Heart left ventricle (tissue), 16 donors: ENCODE measurements around the gene TMEFF1. TPM values are rescaled to one million over a fixed set of nuclear protein-coding genes. Genes with fewer than 3 reads are reported as not detected.

Experiments used
- ATAC-seq, 4 donors: fragments of 200-7000 bp; cut with Tn5 transposase; one replicate each; pipeline ENCODE4 v1.9.1; 2020 to 2022; ENCODE audit warnings: moderate library complexity in 4 of 4, mild to moderate bottlenecking in 3 of 4, moderate number of reproducible peaks in 1 of 4
- DNase-seq, 5 donors: peaks; one replicate each; pipeline ENCODE4 v3.0.0-alpha.2; 2020
- H3K27ac ChIP-seq, 12 donors: fragments of 200-600 bp; sonication (generic) in 4 of 12; one replicate each; pipeline versions ENCODE4 v1.5.0 to v1.8.0; 2016 to 2022; ENCODE audit warnings: mild to moderate bottlenecking in 2 of 12
- H3K27me3 ChIP-seq, 9 donors: fragments of 200-600 bp; sonication (generic) in 2 of 9; one replicate each; pipeline versions ENCODE4 v1.5.1 to v1.8.0; 2016 to 2022; ENCODE audit warnings: mild to moderate bottlenecking in 3 of 9
- H3K36me3 ChIP-seq, 9 donors: fragments of 200-600 bp; sonication (generic) in 2 of 9; one replicate each; pipeline versions ENCODE4 v1.5.0 to v1.8.0; 2018 to 2022; ENCODE audit warnings: mild to moderate bottlenecking in 2 of 9
- H3K4me1 ChIP-seq, 12 donors: fragments of 200-600 bp; sonication (generic) in 4 of 12; one replicate each; pipeline versions ENCODE4 v1.5.0 to v1.8.0; 2016 to 2022; ENCODE audit warnings: mild to moderate bottlenecking in 3 of 12
- H3K4me3 ChIP-seq, 12 donors: fragments of 200-600 bp; sonication (generic) in 4 of 12; one replicate each; pipeline versions ENCODE4 v1.5.0 to v1.8.0; 2017 to 2022; ENCODE audit warnings: mild to moderate bottlenecking in 9 of 12, moderate library complexity in 4 of 12
- H3K9me3 ChIP-seq, 12 donors: fragments of 200-600 bp; sonication (generic) in 4 of 12; one replicate each; pipeline versions ENCODE4 v1.5.0 to v1.8.0; 2016 to 2022; ENCODE audit warnings: mild to moderate bottlenecking in 1 of 12
- CTCF ChIP-seq, 12 donors: fragments of 200-600 bp; sonication (generic) in 4 of 12; IDR thresholded peaks; one replicate each; pipeline versions ENCODE4 v1.5.0 to v1.8.0; 2018 to 2022; ENCODE audit warnings: antibody characterized with exemption in 12 of 12, mild to moderate bottlenecking in 5 of 12
- POLR2A ChIP-seq, 2 donors: fragments of 450-650 bp; IDR thresholded peaks; one replicate each; pipeline ENCODE4 v1.6.1; 2017; ENCODE audit warnings: antibody characterized with exemption in 2 of 2, mild to moderate bottlenecking in 2 of 2, moderate library complexity in 2 of 2
- WGBS, 4 donors: extraction: QIAGEN DNeasy Blood & Tissue Kit in 2 of 4; methylation state at CpG; one replicate each; pipeline versions ENCODE4 v1.1.5 to v1.1.7; 2013 to 2018; 5-methylcytosine and 5-hydroxymethylcytosine counted together
- intact Hi-C, 10 donors: fragments of 100-400 bp; cut with DNase I; formaldehyde crosslinking; loops; one replicate each; pipeline versions ENCODE4 v1.11.1 to v1.14.2; 2022
- polyA plus RNA-seq, 2 donors: library from polyadenylated mRNA; stranded (reverse); fragments of 200-250 nt; gene quantifications; one replicate each; pipeline ENCODE4 v1.2.3, GENCODE V29; 2013
- total RNA-seq, 9 donors: library from RNA; depleted of rRNA in 2 of 9; stranded (reverse); fragments of >200 nt in 2 of 9; fragmentation: NEBNext Ultra II Directional in 3 of 9; extraction: Animal tissue kit (Norgen Biotek cat#: 25700) in 3 of 9; gene quantifications; one replicate each; pipeline versions ENCODE4 v1.1.0 to v1.2.4, GENCODE V29; 2016 to 2023
- donor health status: ischemic (EF 13 %, LVEDD 7.1; RV severe dilation, severe dysfunction).
- donor health status: healthy with polysubstance abuse.
- donor health status: DM: no; HTN: yes; CAD: no.
- donor health status: DM: no; HTN: no; CAD: no.
- donor health status: ischemic (EF 25% LVEDD 6.9; RV normal size, moderate dysfunction).
- donor health status: ischemic (EF 25% LVEDD 5.7; RV mildly dilated, moderate dysfunction).
- donor health status: healthy.
- donor health status: DM: yes; HTN: yes; CAD: no.
- donor health status: ischemic (EF 35%, LVEDD 5.7; RV mildly dilated, moderate dysfunction).
- donor health status: nonischemic (EF 11% LVEDD 7.7; RV severe dilation, severe dysfunction).
- donor health status: DM: yes; HTN: yes; CAD: no.
- donor health status: PGD.
- donor health status: ischemic (EF 29% LVEDD 5.4; RV normal size, mild dysfunction).
- donor health status: nonischemic (EF 23%, LVEDD 6.1; RV moderate dilation, normal function).

TMEFF1 gene
- total and polyA plus RNA-seq, 11 donors: 0.03 to 1.1 (median 0.19) TPM; not detected in 4

GRCh38 chr9:100578610-100579009, 105.7 kb downstream of the TMEFF1 start:
- peak overlapping the region in 11 of 12 donors; percentile 21 to 60 (median 51) for H3K4me3 ChIP-seq
- WGBS, 4 donors: 50 to 66% (median 59%) methylated on average over 1 of the region's 1 CpG
- ATAC-seq (no peak), DNase-seq (no peak)
- intact Hi-C loops: loop anchor here in 1 of 10 donors (5.0 kb wide), 1 partner anchor 76 kb away; no protein-coding TSS in a partner anchor
- TF ChIP-seq CTCF (IDR thresholded peaks at IDR 0.05) (no peak), POLR2A (IDR thresholded peaks at IDR 0.05) (no peak)
- H3K36me3 ChIP-seq: no peaks in the 10 kb centered on the region
- peak overlapping the region; percentile 29 to 90 (median 69) for H3K27ac ChIP-seq
- H3K27me3 ChIP-seq: no peaks in the 10 kb centered on the region
- peaks cover 0 to 10% (median 0%) of the 10 kb centered on the region in 12 donors for H3K4me1 ChIP-seq
- H3K9me3 ChIP-seq: no peaks in the 10 kb centered on the region

GRCh38 chr9:100579665-100580064, 106.7 kb downstream of the TMEFF1 start:
- Histone ChIP-seq H3K27me3 (no peaks in the 10 kb centered on the region), H3K36me3 (no peaks in the 10 kb centered on the region), H3K27ac (peak overlapping the region; percentile 29 to 90 (median 67)), H3K4me3 (peak overlapping the region; percentile 8 to 60 (median 50)), H3K4me1 (peaks cover 0 to 10% (median 0%) of the 10 kb centered on the region in 12 donors), H3K9me3 (no peaks in the 10 kb centered on the region)
- DNase-seq (no peak), ATAC-seq (peak in 2 of 4 donors; percentile 42 to 61)
- intact Hi-C loops: loop anchor here in 2 of 10 donors (5.0 kb wide), 2 partner anchors 77 to 152 kb away; partner anchors contain the start of gene MSANTD3 (in 1 of the 2)
- WGBS, 4 donors: 33 to 49% (median 37%) methylated on average over 2 of the region's 2 CpGs
- TF ChIP-seq CTCF (IDR thresholded peaks at IDR 0.05): no peak
- no peak for TF ChIP-seq POLR2A (IDR thresholded peaks at IDR 0.05)

- Histone ChIP-seq H3K36me3 (no peaks in the 10 kb centered on the region), H3K27ac (peak overlapping the region in 11 of 12 donors; percentile 42 to 90 (median 69)), H3K9me3 (no peaks in the 10 kb centered on the region), H3K4me1 (peaks cover 0 to 10% (median 0%) of the 10 kb centered on the region in 12 donors), H3K4me3 (peak overlapping the region; percentile 8 to 60 (median 50)), H3K27me3 (no peaks in the 10 kb centered on the region)
- ATAC-seq: no peak
- intact Hi-C loops: loop anchor here in 1 of 10 donors (5.0 kb wide), 1 partner anchor 153 kb away; the partner anchor contains the start of gene MSANTD3
- DNase-seq: peak in 2 of 5 donors; percentile 34 to 54
- WGBS, 4 donors: 42 to 53% (median 49%) methylated on average over 3 of the region's 3 CpGs
- TF ChIP-seq POLR2A (IDR thresholded peaks at IDR 0.05): no peak
- no peak for TF ChIP-seq CTCF (IDR thresholded peaks at IDR 0.05)
Measured at GRCh38 chr9:100580257-100580656, 107.3 kb downstream of the TMEFF1 start.

GRCh38 chr9:100581081-100581480, 108.1 kb downstream of the TMEFF1 start:
- ATAC-seq: peak in 1 of 4 donors; percentile 27
- DNase-seq: no peak
- intact Hi-C loops: loop anchor here in 1 of 10 donors (5.0 kb wide), 1 partner anchor 154 kb away; the partner anchor contains the start of gene MSANTD3
- Histone ChIP-seq H3K4me1 (peaks cover 0 to 10% (median 0%) of the 10 kb centered on the region in 12 donors), H3K4me3 (peak overlapping the region in 11 of 12 donors; percentile 8 to 60 (median 51)), H3K36me3 (peaks cover 0 to 8% (median 0%) of the 10 kb centered on the region in 9 donors), H3K27me3 (no peaks in the 10 kb centered on the region), H3K9me3 (no peaks in the 10 kb centered on the region), H3K27ac (peak overlapping the region in 11 of 12 donors; percentile 22 to 90 (median 69))
- WGBS, 4 donors: 59 to 74% (median 62%) methylated on average over 7 of the region's 7 CpGs
- TF ChIP-seq CTCF (IDR thresholded peaks at IDR 0.05) (no peak), POLR2A (IDR thresholded peaks at IDR 0.05) (no peak)
